ENCODE results near the gene ACAT1.
"Not testable (repeated sequence)": the region's sequence is repeated elsewhere in the genome, so short reads cannot be mapped to it uniquely, and the experiment has no call there.

ACAT1 gene

GRCh38 chr11:108121274-108122155 is at the start of gene ACAT1:
Gene ACAT1, plus strand, starts transcription at chr11:108121567. Its CDS starts 40 bp downstream, at chr11:108121607.
- Mint-ChIP-seq H3K27ac (peak within 1 kb of the TSS; percentile 69 to 77), H3K9me3 (no peaks in the 10 kb centered on the region), H3K4me1 (peaks cover 54% of the 10 kb centered on the region), H3K27me3 (no peaks in the 10 kb centered on the region), H3K4me3 (peak within 1 kb of the TSS; percentile 88 to 92)
- DNase-seq (peak; percentile 97), ATAC-seq (peak; percentile 99)

GRCh38 chr11:108084811-108085210 is 36.6 kb upstream of the ACAT1 start:
- H3K4me3 Mint-ChIP-seq = no peak overlapping the region
- DNase-seq (no peak), ATAC-seq (no peak)
- no peaks in the 10 kb centered on the region for H3K9me3 Mint-ChIP-seq
- no peaks in the 10 kb centered on the region for H3K4me1 Mint-ChIP-seq
- H3K27ac Mint-ChIP-seq = peak overlapping the region in 1 of 2 donors; percentile 16
- no peaks in the 10 kb centered on the region for H3K27me3 Mint-ChIP-seq

GRCh38 chr11:108085672-108086071 is 35.7 kb upstream of the ACAT1 start:
- Mint-ChIP-seq H3K27me3 (no peaks in the 10 kb centered on the region), H3K4me1 (no peaks in the 10 kb centered on the region), H3K27ac (no peak overlapping the region), H3K9me3 (no peaks in the 10 kb centered on the region), H3K4me3 (no peak overlapping the region)
- no peak for ATAC-seq
- no peak for DNase-seq

- H3K27me3 Mint-ChIP-seq = no peaks in the 10 kb centered on the region
- DNase-seq = no peak
- no peaks in the 10 kb centered on the region for H3K9me3 Mint-ChIP-seq
- ATAC-seq = no peak
- H3K27ac Mint-ChIP-seq = no peak overlapping the region
- no peak overlapping the region for H3K4me3 Mint-ChIP-seq
- no peaks in the 10 kb centered on the region for H3K4me1 Mint-ChIP-seq
Measured at GRCh38 chr11:108092134-108092533, 29.2 kb upstream of the ACAT1 start.

- Mint-ChIP-seq H3K4me3 (no peak overlapping the region), H3K4me1 (no peaks in the 10 kb centered on the region), H3K27me3 (no peaks in the 10 kb centered on the region), H3K9me3 (no peaks in the 10 kb centered on the region), H3K27ac (peak overlapping the region in 1 of 2 donors; percentile 90)
- ATAC-seq (no peak), DNase-seq (no peak)
Measured at GRCh38 chr11:108093128-108093904, 28.1 kb upstream of the ACAT1 start.

GRCh38 chr11:108097179-108097578 is 24.2 kb upstream of the ACAT1 start:
- H3K4me1 Mint-ChIP-seq = no peaks in the 10 kb centered on the region
- DNase-seq (no peak), ATAC-seq (no peak)
- no peak overlapping the region for H3K4me3 Mint-ChIP-seq
- H3K27ac Mint-ChIP-seq = no peak overlapping the region
- no peaks in the 10 kb centered on the region for H3K9me3 Mint-ChIP-seq
- H3K27me3 Mint-ChIP-seq = no peaks in the 10 kb centered on the region

- H3K9me3 Mint-ChIP-seq = no peaks in the 10 kb centered on the region
- H3K4me3 Mint-ChIP-seq = no peak overlapping the region
- DNase-seq (no peak), ATAC-seq (no peak)
- peak overlapping the region; percentile 19 to 65 for H3K27ac Mint-ChIP-seq
- no peaks in the 10 kb centered on the region for H3K4me1 Mint-ChIP-seq
- H3K27me3 Mint-ChIP-seq = no peaks in the 10 kb centered on the region
Measured at GRCh38 chr11:108101090-108101775, 20.1 kb upstream of the ACAT1 start.

- no peak overlapping the region for H3K27ac Mint-ChIP-seq
- H3K27me3 Mint-ChIP-seq = no peaks in the 10 kb centered on the region
- ATAC-seq (no peak), DNase-seq (no peak)
- H3K4me3 Mint-ChIP-seq = no peak overlapping the region
- no peaks in the 10 kb centered on the region for H3K9me3 Mint-ChIP-seq
- no peaks in the 10 kb centered on the region for H3K4me1 Mint-ChIP-seq
Measured at GRCh38 chr11:108111126-108111525, 10.2 kb upstream of the ACAT1 start.

GRCh38 chr11:108112057-108112456 is 9.3 kb upstream of the ACAT1 start:
- H3K4me3 Mint-ChIP-seq = no peak overlapping the region
- no peaks in the 10 kb centered on the region for H3K9me3 Mint-ChIP-seq
- H3K27me3 Mint-ChIP-seq = no peaks in the 10 kb centered on the region
- no peak overlapping the region for H3K27ac Mint-ChIP-seq
- DNase-seq (no peak), ATAC-seq (no peak)
- no peaks in the 10 kb centered on the region for H3K4me1 Mint-ChIP-seq

GRCh38 chr11:108115500-108116140 is 5.7 kb upstream of the ACAT1 start:
- Mint-ChIP-seq H3K27me3 (no peaks in the 10 kb centered on the region), H3K4me1 (peaks cover under 1% of the 10 kb centered on the region), H3K9me3 (no peaks in the 10 kb centered on the region), H3K27ac (peak overlapping the region in 1 of 2 donors; percentile 56), H3K4me3 (no peak overlapping the region)
- DNase-seq = no peak
- no peak for ATAC-seq

GRCh38 chr11:108117746-108118371 is 3.5 kb upstream of the ACAT1 start:
- H3K27me3 Mint-ChIP-seq = no peaks in the 10 kb centered on the region
- no peak overlapping the region for H3K27ac Mint-ChIP-seq
- no peak for DNase-seq
- H3K9me3 Mint-ChIP-seq = no peaks in the 10 kb centered on the region
- no peak overlapping the region for H3K4me3 Mint-ChIP-seq
- ATAC-seq = no peak
- peaks cover 21% of the 10 kb centered on the region for H3K4me1 Mint-ChIP-seq

- not testable (repeated sequence) for ATAC-seq, DNase-seq, H3K9me3 Mint-ChIP-seq, H3K27me3 Mint-ChIP-seq
- peak overlapping the region; percentile 69 to 77 for H3K27ac Mint-ChIP-seq
- peak overlapping the region; percentile 88 to 92 for H3K4me3 Mint-ChIP-seq
- peaks cover 49% of the 10 kb centered on the region for H3K4me1 Mint-ChIP-seq
Measured at GRCh38 chr11:108120936-108121273, 462 bp upstream of the ACAT1 start.

- Mint-ChIP-seq H3K27me3 (no peaks in the 10 kb centered on the region), H3K4me1 (peaks cover 59% of the 10 kb centered on the region), H3K4me3 (peak overlapping the region; percentile 88 to 92), H3K9me3 (no peaks in the 10 kb centered on the region), H3K27ac (peak overlapping the region in 1 of 2 donors; percentile 24)
- ATAC-seq = no peak
- no peak for DNase-seq
Measured at GRCh38 chr11:108122166-108122628, 830 bp downstream of the ACAT1 start.

- Mint-ChIP-seq H3K4me1 (peaks cover 59% of the 10 kb centered on the region), H3K4me3 (no peak overlapping the region), H3K27me3 (no peaks in the 10 kb centered on the region), H3K9me3 (no peaks in the 10 kb centered on the region), H3K27ac (peak overlapping the region in 1 of 2 donors; percentile 43)
- DNase-seq (no peak), ATAC-seq (no peak)
Measured at GRCh38 chr11:108125096-108125495, 3.7 kb downstream of the ACAT1 start.

GRCh38 chr11:108128772-108129171 is 7.4 kb downstream of the ACAT1 start:
- H3K27ac Mint-ChIP-seq = no peak overlapping the region
- H3K4me1 Mint-ChIP-seq = peaks cover 29% of the 10 kb centered on the region
- H3K27me3 Mint-ChIP-seq = no peaks in the 10 kb centered on the region
- H3K4me3 Mint-ChIP-seq = no peak overlapping the region
- no peaks in the 10 kb centered on the region for H3K9me3 Mint-ChIP-seq
- DNase-seq (no peak), ATAC-seq (no peak)
